ENCODE results near the gene CPAMD8. TPM values are rescaled to one million over a fixed set of nuclear protein-coding genes. Genes with fewer than 3 reads are reported as not detected.
A peak's percentile ranks its signal among the peaks of the same experiment; 100 is the strongest.

Gene CPAMD8
- total and polyA plus RNA-seq, 9 of the 15 experiments (the other 6 are each of a cell fraction or from before 2014, with no cell fraction given), result 0.20 to 2.1 (median 1.3) TPM

DNA sequence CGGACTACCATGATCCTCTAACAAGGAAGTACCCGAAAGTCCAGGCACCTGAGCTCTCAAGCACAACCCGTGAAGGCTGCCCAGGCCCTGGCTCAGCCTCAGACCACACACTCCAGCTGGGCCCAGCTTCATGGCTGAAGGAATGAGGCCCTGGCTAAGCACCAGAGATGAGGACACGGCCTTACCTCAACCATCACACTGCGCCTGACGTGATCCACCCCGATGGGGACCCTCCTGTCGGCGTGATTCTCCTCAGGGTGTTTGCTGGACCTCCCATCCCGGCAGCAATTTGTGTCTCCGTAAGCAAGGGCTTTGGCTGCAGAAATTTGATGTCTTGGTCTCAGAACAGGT lies 81.3 kb downstream of the CPAMD8 start (continued):
- TF ChIP-seq TAL1 (IDR thresholded peaks at IDR 0.05) (no peak), TAF1 (IDR thresholded peaks at IDR 0.05; ENCODE audit: control insufficient read depth, extremely low read depth, insufficient read depth, low read length, severe bottlenecking) (no peak)

DNA sequence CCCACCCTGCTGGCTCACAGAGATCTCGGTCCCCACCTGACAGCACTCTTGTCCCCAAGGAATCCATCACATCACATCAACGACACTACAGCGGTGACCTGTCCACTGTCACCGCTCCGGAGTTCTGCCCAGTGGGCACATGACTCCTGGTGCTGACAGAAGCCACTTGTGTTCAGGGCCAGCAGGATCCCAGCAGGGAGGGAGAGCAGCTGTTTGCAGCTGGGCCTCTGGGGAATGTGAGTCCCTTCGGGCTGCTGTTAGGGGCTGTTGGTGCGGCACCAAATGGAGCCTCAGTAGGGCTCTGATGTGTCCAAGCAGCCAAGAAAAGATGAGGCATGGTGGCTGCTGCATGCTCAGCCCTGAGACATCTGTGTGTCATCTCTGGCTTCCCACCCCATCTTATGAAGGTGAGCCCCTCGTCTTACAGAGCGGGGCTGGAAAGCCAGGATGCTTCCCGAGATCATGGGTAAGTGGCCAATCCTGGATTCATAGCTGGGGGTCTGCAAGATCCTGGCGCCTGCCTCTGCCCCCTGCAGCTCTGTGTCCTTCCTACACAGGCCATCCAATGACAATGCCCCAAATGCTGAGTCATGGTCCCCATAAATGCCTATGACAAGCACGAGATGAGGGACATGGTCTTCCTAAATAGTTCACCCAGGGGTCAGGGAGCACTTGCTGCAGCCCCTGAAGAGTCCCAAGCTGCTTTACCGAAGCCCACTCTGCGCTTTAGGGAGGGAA lies 81.8 kb downstream of the CPAMD8 start:
- in situ Hi-C loops (cut with MboI), result no loop called here
- ATAC-seq, result 0 out of 3 replicates have a peak, but pooled peaks have one; percentile 35
- TF ChIP-seq BRD9 (IDR thresholded peaks at IDR 0.05; ENCODE audit: low read depth, partially characterized antibody), result no peak
- peak; percentile 88 for TF ChIP-seq ZNF316 (IDR thresholded peaks at IDR 0.05)
- TF ChIP-seq CBX2 (IDR thresholded peaks at IDR 0.05; ENCODE audit: insufficient read depth, low read length, poor library complexity, severe bottlenecking), result no peak
- TF ChIP-seq ZNF586 (CRISPR knock-in tag; conservative IDR thresholded peaks at IDR 0.05), result no peak
- no peak for TF ChIP-seq CBX5 (IDR thresholded peaks at IDR 0.05; ENCODE audit: borderline replicate concordance, low read depth)
- peak; percentile 94 for TF ChIP-seq MAFG (tag; conservative IDR thresholded peaks at IDR 0.05)
- no peak for TF ChIP-seq ZNF77 (CRISPR knock-in tag; IDR thresholded peaks at IDR 0.05)
- peak; percentile 79; the same call in 1 of the 2 replicates for TF ChIP-seq MAFK (IDR thresholded peaks at IDR 0.05; ENCODE audit: low read length)
- TF ChIP-seq, protein P1, sequence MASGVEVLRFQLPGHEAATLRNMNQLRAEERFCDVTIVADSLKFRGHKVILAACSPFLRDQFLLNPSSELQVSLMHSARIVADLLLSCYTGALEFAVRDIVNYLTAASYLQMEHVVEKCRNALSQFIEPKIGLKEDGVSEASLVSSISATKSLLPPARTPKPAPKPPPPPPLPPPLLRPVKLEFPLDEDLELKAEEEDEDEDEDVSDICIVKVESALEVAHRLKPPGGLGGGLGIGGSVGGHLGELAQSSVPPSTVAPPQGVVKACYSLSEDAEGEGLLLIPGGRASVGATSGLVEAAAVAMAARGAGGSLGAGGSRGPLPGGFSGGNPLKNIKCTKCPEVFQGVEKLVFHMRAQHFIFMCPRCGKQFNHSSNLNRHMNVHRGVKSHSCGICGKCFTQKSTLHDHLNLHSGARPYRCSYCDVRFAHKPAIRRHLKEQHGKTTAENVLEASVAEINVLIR (CRISPR knock-in tag; IDR thresholded peaks at IDR 0.05), result no peak
- TF ChIP-seq NFE2 (IDR thresholded peaks at IDR 0.05; ENCODE audit: low read depth), result peak; percentile 86
- TF ChIP-seq NFIC (IDR thresholded peaks at IDR 0.05), result no peak
- TF ChIP-seq NR2C2 (CRISPR knock-in tag; IDR thresholded peaks at IDR 0.05), result no peak
- no peak for TF ChIP-seq NR2C2 (tag; IDR thresholded peaks at IDR 0.05)
- no peak for TF ChIP-seq BRF1 (IDR thresholded peaks at IDR 0.05; ENCODE audit: borderline replicate concordance, extremely low read depth, insufficient read length)
- no peak for TF ChIP-seq STAT6 (CRISPR knock-in tag; IDR thresholded peaks at IDR 0.05)
- TF ChIP-seq FOSL1 (tag; conservative IDR thresholded peaks at IDR 0.05), result no peak
- peak; percentile 86 for TF ChIP-seq MAFF (IDR thresholded peaks at IDR 0.05; ENCODE audit: low read length)
- no peak for TF ChIP-seq ZC3H11A (IDR thresholded peaks at IDR 0.05; ENCODE audit: low read depth, low read length)

More for the DNA sequence above, 81.8 kb downstream of the CPAMD8 start:
- peaks cover 2 to 3% of the 10 kb centered on the region in 2 experiments; a peak in 4 of 5 replicates for H3K4me1 ChIP-seq (replicated peaks in 1 of 2; ENCODE audit: control insufficient read depth in 2 of 2, insufficient read depth in 2 of 2, low read length in 2 of 2)
- FAIRE-seq (no peak), DNase-seq (ENCODE audit: extremely low read depth in 1 of 4, low spot score in 3 of 4) (peak; percentile 18 to 47 (median 36))
- no peaks in the 10 kb centered on the region for H3K79me2 ChIP-seq (ENCODE audit: control insufficient read depth, insufficient read depth, low read length)
- intact Hi-C loops (cut with micrococcal nuclease), result no loop called here
- peaks cover 2 to 22% of the 10 kb centered on the region in 2 experiments; a peak in 3 of 5 replicates for H3K27me3 ChIP-seq (ENCODE audit: control insufficient read depth in 2 of 2, insufficient read depth in 2 of 2, low read length in 2 of 2)
- H3K27ac ChIP-seq (ENCODE audit: extremely low read depth, low read depth, low read length), result no peak overlapping the region; the same call in 2 of the 3 replicates
- no peak overlapping the region for H3K4me3 ChIP-seq
- H3K9ac ChIP-seq (ENCODE audit: insufficient read depth in 1 of 2, low read depth in 2 of 2, low read length in 2 of 2), result no peak overlapping the region
- H3K36me3 ChIP-seq (ENCODE audit: control insufficient read depth, insufficient read depth, low read length), result no peaks in the 10 kb centered on the region
- BruUV-seq (replicated peaks), result no TSS peak
- 11% methylated on average over 14 of the region's 14 CpGs for WGBS (ENCODE audit: insufficient coverage, low coverage, missing lambda C conversion rate)
- H2AFZ ChIP-seq (ENCODE audit: low read depth, low read length), result peak overlapping the region; percentile 74
- ChIA-PET POLR2A (interaction anchor here (0.7 kb wide), 1 partner anchor 12 kb away, joined by 3 read pairs; no protein-coding TSS in a partner anchor), CTCF (ENCODE audit: low intra/inter-chr PET ratio) (no interaction called here)
- H3K4me2 ChIP-seq (ENCODE audit: insufficient read depth, low read length), result no peak overlapping the region; the same call in 1 of the 2 replicates
- H3K9me3 ChIP-seq (replicated peaks; ENCODE audit: control insufficient read depth, insufficient read depth, low read depth, low read length), result no peaks in the 10 kb centered on the region
- no peaks in the 10 kb centered on the region for H3K9me1 ChIP-seq (ENCODE audit: control insufficient read depth, insufficient read depth, low read length)
- H4K20me1 ChIP-seq (replicated peaks; ENCODE audit: control insufficient read depth, insufficient read depth, low read length), result no peaks in the 10 kb centered on the region
